AG04450 (cell line): ENCODE results near the gene STPG4. TPM values are rescaled to one million over a fixed set of nuclear protein-coding genes. Genes with fewer than 3 reads are reported as not detected.
"Not testable (repeated sequence)": the region's sequence is repeated elsewhere in the genome, so short reads cannot be mapped to it uniquely, and the experiment has no call there.

ENCODE experiments used
- CTCF ChIA-PET: fragments of 300-600, 350-600 bp; formaldehyde crosslinking; extraction: SDS; loops from one replicate; lab custom pipeline; 2022; ENCODE audit warnings: antibody characterized with exemption, inconsistent platforms; lab: Charles Lee
- POLR2A ChIA-PET: fragments of 350-600 bp; formaldehyde crosslinking; extraction: SDS; loops from one replicate; lab custom pipeline; 2021; ENCODE audit warnings: antibody characterized with exemption, inconsistent platforms; lab: Yijun Ruan, JAX
- DNase-seq: peaks from one replicate; pipeline ENCODE4 v3.0.0-alpha.2; 2011; ENCODE audit warnings: low read depth, low spot score
- H3K27ac ChIP-seq: one replicate; pipeline ENCODE4 v1.5.1; 2012; ENCODE audit warnings: low read depth, low read length, control low read depth
- H3K27me3 ChIP-seq: one replicate; pipeline ENCODE4 v1.6.0; 2012; ENCODE audit warnings: low read length; ENCODE audit not compliant: control insufficient read depth, insufficient read depth
- H3K4me3 ChIP-seq: 2 replicates; pipeline ENCODE4 v1.5.1; 2011; ENCODE audit warnings: mild to moderate bottlenecking, low read depth, low read length, control low read depth
- H3K9me3 ChIP-seq: 2 replicates; pipeline ENCODE4 v1.5.1; 2012; ENCODE audit warnings: low read length; ENCODE audit not compliant: control insufficient read depth, insufficient read depth
- CTCF ChIP-seq: IDR thresholded peaks from 2 replicates; pipeline ENCODE4 v1.5.1; 2011; ENCODE audit warnings: low read depth, low read length, control low read depth, inconsistent platforms
- polyA plus RNA-seq: library from polyadenylated mRNA; depleted of rRNA; stranded (reverse); fragments of >200 nt; gene quantifications from 2 replicates; pipeline ENCODE4 v1.2.3, GENCODE V29; 2011

Gene STPG4
- polyA plus RNA-seq, 1 experiment: 0.14 TPM

GRCh38 chr2:47112665-47113435, 42.3 kb downstream of the STPG4 start:
- Histone ChIP-seq H3K27ac (no peak overlapping the region), H3K9me3 (no peaks in the 10 kb centered on the region), H3K4me3 (no peak overlapping the region), H3K27me3 (no peaks in the 10 kb centered on the region)
- TF ChIP-seq CTCF: no peak
- ChIA-PET POLR2A (no interaction called here), CTCF (interaction anchor here (1.2 kb wide), 1 partner anchor 9 kb away, joined by 4 read pairs; no protein-coding TSS in a partner anchor)
- DNase-seq: no peak

- POLR2A ChIA-PET: no interaction called here
- Histone ChIP-seq H3K9me3 (peaks cover 3% of the 10 kb centered on the region; the same call in 1 of the 2 replicates), H3K4me3 (no peak overlapping the region), H3K27ac (no peak overlapping the region), H3K27me3 (no peaks in the 10 kb centered on the region)
- no peak for DNase-seq
- no peak for TF ChIP-seq CTCF
- CTCF ChIA-PET: interaction anchor here (0.6 kb wide), 1 partner anchor 212 kb away, joined by 3 read pairs; no protein-coding TSS in a partner anchor
Measured at GRCh38 chr2:47109680-47110079, 45.4 kb downstream of the STPG4 start.

GRCh38 chr2:47109007-47109375, 46.1 kb downstream of the STPG4 start:
- CTCF ChIA-PET: interaction anchor here (0.6 kb wide), 1 partner anchor 213 kb away, joined by 3 read pairs; no protein-coding TSS in a partner anchor
- no peak for TF ChIP-seq CTCF
- DNase-seq: no peak
- Histone ChIP-seq H3K9me3 (peaks cover 3% of the 10 kb centered on the region; the same call in 1 of the 2 replicates), H3K27ac (no peak overlapping the region), H3K27me3 (no peaks in the 10 kb centered on the region), H3K4me3 (no peak overlapping the region)
- POLR2A ChIA-PET: no interaction called here

GRCh38 chr2:47108267-47109006, 46.7 kb downstream of the STPG4 start:
- H3K27ac ChIP-seq, H3K4me3 ChIP-seq, CTCF ChIA-PET, DNase-seq, H3K9me3 ChIP-seq, POLR2A ChIA-PET, H3K27me3 ChIP-seq: not testable (repeated sequence)

- H3K9me3 ChIP-seq, H3K4me3 ChIP-seq, H3K27me3 ChIP-seq, CTCF ChIA-PET, H3K27ac ChIP-seq, DNase-seq: not testable (repeated sequence)
- POLR2A ChIA-PET: interaction anchor here (1.1 kb wide), 1 partner anchor 12 kb away, joined by 3 read pairs; no protein-coding TSS in a partner anchor
Measured at GRCh38 chr2:47107201-47107600, 47.9 kb downstream of the STPG4 start.

GRCh38 chr2:47106231-47106630, 48.9 kb downstream of the STPG4 start:
- H3K9me3 ChIP-seq, CTCF ChIA-PET, H3K27me3 ChIP-seq, POLR2A ChIA-PET, H3K4me3 ChIP-seq, DNase-seq, H3K27ac ChIP-seq: not testable (repeated sequence)

GRCh38 chr2:47099712-47100111, 55.4 kb downstream of the STPG4 start:
- H3K27me3 ChIP-seq, CTCF ChIA-PET, H3K4me3 ChIP-seq, POLR2A ChIA-PET, H3K27ac ChIP-seq, H3K9me3 ChIP-seq, DNase-seq: not testable (repeated sequence)
